ENCODE data around the gene PLA2G4E. TPM values are rescaled to one million over a fixed set of nuclear protein-coding genes. Genes with fewer than 3 reads are reported as not detected.

Gene PLA2G4E
- total and polyA plus RNA-seq, 2 experiments from 2014 or later = not detected

Other genes with a start within 250 kb of the PLA2G4E start
- gene MAPKBP1, start 246.6 kb downstream of the PLA2G4E start, total RNA-seq (2014; rRNA removed; shearing (Covaris generic)) = 8.9 and 10.2 TPM in 2 replicates
- gene MAPKBP1, start 246.6 kb downstream of the PLA2G4E start, polyA plus RNA-seq (2016; fragmentation: Nextera tagmentation; extraction: Ambion mirVana) = 1.9 and 2.7 TPM in 2 replicates
- gene JMJD7, start 192.9 kb downstream of the PLA2G4E start, total RNA-seq (2014; rRNA removed; shearing (Covaris generic)) = 8.5 and 13.8 TPM in 2 replicates
- 8.2 and 9.2 TPM in 2 replicates for gene JMJD7, start 192.9 kb downstream of the PLA2G4E start, polyA plus RNA-seq (2016; fragmentation: Nextera tagmentation; extraction: Ambion mirVana)
- 3.4 and 4.4 TPM in 2 replicates for gene PLA2G4B, start 182.2 kb downstream of the PLA2G4E start, total RNA-seq (2014; rRNA removed; shearing (Covaris generic))
- gene PLA2G4B, start 182.2 kb downstream of the PLA2G4E start, polyA plus RNA-seq (2016; fragmentation: Nextera tagmentation; extraction: Ambion mirVana) = 9.5 and 9.6 TPM in 2 replicates
- gene SPTBN5, start 127.0 kb downstream of the PLA2G4E start, total RNA-seq (2014; rRNA removed; shearing (Covaris generic)) = 1.0 and 1.1 TPM in 2 replicates
- 0.31 and 0.57 TPM in 2 replicates for gene SPTBN5, start 127.0 kb downstream of the PLA2G4E start, polyA plus RNA-seq (2016; fragmentation: Nextera tagmentation; extraction: Ambion mirVana)
- 30.6 and 31.0 TPM in 2 replicates for gene EHD4, start 48.5 kb downstream of the PLA2G4E start, total RNA-seq (2014; rRNA removed; shearing (Covaris generic))
- 11.2 and 13.0 TPM in 2 replicates for gene EHD4, start 48.5 kb downstream of the PLA2G4E start, polyA plus RNA-seq (2016; fragmentation: Nextera tagmentation; extraction: Ambion mirVana)
- gene PLA2G4D, start 73.5 kb upstream of the PLA2G4E start, total RNA-seq (2014; rRNA removed; shearing (Covaris generic)) = 0.07 TPM in 1 of 2 replicates, not detected in the other
- gene PLA2G4D, start 73.5 kb upstream of the PLA2G4E start, polyA plus RNA-seq (2016; fragmentation: Nextera tagmentation; extraction: Ambion mirVana) = 0.15 TPM in 1 of 2 replicates, not detected in the other
- not detected in 2 replicates for gene PLA2G4F, start 135.6 kb upstream of the PLA2G4E start, total RNA-seq (2014; rRNA removed; shearing (Covaris generic))
- gene PLA2G4F, start 135.6 kb upstream of the PLA2G4E start, polyA plus RNA-seq (2016; fragmentation: Nextera tagmentation; extraction: Ambion mirVana) = not detected in 2 replicates
- gene VPS39, start 187.3 kb upstream of the PLA2G4E start, total RNA-seq (2014; rRNA removed; shearing (Covaris generic)) = 45.1 and 46.1 TPM in 2 replicates
- gene VPS39, start 187.3 kb upstream of the PLA2G4E start, polyA plus RNA-seq (2016; fragmentation: Nextera tagmentation; extraction: Ambion mirVana) = 14.1 and 14.9 TPM in 2 replicates